Activated CD8-positive, alpha-beta T cell treated with anti-CD3 and anti-CD28 coated beads for 36 hours (primary cell): ENCODE data around the gene AGPAT4. TPM values are rescaled to one million over a fixed set of nuclear protein-coding genes. Genes with fewer than 3 reads are reported as not detected.
"Not testable (repeated sequence)": the region's sequence is repeated elsewhere in the genome, so short reads cannot be mapped to it uniquely, and the experiment has no call there.

Source experiments
- ATAC-seq: fragments of 200-7000 bp; cut with Tn5 transposase; one replicate; pipeline ENCODE4 v1.10.0; 2021; ENCODE audit warnings: mild to moderate bottlenecking, moderate library complexity
- CTCF ChIA-PET: fragments of 350-600 bp; sonication (Branson Sonifier 250); formaldehyde crosslinking; loops from one replicate; lab custom pipeline; 2021; ENCODE audit warnings: antibody characterized with exemption; lab: Charles Lee
- POLR2A ChIA-PET: fragments of 350-600 bp; sonication (Branson Sonifier 250); formaldehyde crosslinking; loops from one replicate; lab custom pipeline; 2021; ENCODE audit warnings: antibody characterized with exemption; lab: Charles Lee
- DNase-seq: peaks from one replicate; pipeline ENCODE4 v3.0.0-alpha.2; 2020
- H3K27ac Mint-ChIP-seq: one replicate; pipeline ENCODE4 v1.8.0; 2021; ENCODE audit warnings: mild to moderate bottlenecking, mixed read lengths
- H3K27me3 Mint-ChIP-seq: one replicate; pipeline ENCODE4 v1.8.0; 2021; ENCODE audit warnings: mixed read lengths
- H3K36me3 Mint-ChIP-seq: one replicate; pipeline ENCODE4 v1.8.0; 2021; ENCODE audit warnings: low read depth, mixed read lengths
- H3K4me1 Mint-ChIP-seq: one replicate; pipeline ENCODE4 v1.8.0; 2021; ENCODE audit warnings: low read depth, mixed read lengths
- H3K4me3 Mint-ChIP-seq: one replicate; pipeline ENCODE4 v1.8.0; 2021; ENCODE audit warnings: mild to moderate bottlenecking, moderate library complexity, mixed read lengths
- H3K9me3 Mint-ChIP-seq: one replicate; pipeline ENCODE4 v1.8.0; 2021; ENCODE audit warnings: mixed read lengths
- CTCF ChIP-seq: fragments of 200-600 bp; IDR thresholded peaks from one replicate; pipeline ENCODE4 v1.8.0; 2022; ENCODE audit warnings: antibody characterized with exemption, mild to moderate bottlenecking
- intact Hi-C: fragments of 100-400 bp; cut with micrococcal nuclease; formaldehyde crosslinking; loops from one replicate; pipeline ENCODE4 v1.10.0; 2022
- total RNA-seq, 2 experiments: library from RNA; stranded (reverse); gene quantifications; one replicate each; pipeline ENCODE4 v1.2.3, GENCODE V29; 2021

The AGPAT4 gene
- total RNA-seq, 2 experiments from 2014 or later: 3.5 to 4.7 TPM

- Mint-ChIP-seq H3K36me3 (no peaks in the 10 kb centered on the region), H3K27me3 (peaks cover 4% of the 10 kb centered on the region), H3K4me1 (no peaks in the 10 kb centered on the region), H3K9me3 (peaks cover 3% of the 10 kb centered on the region), H3K4me3 (no peak overlapping the region), H3K27ac (no peak overlapping the region)
- DNase-seq (no peak), ATAC-seq (no peak)
- no peak for TF ChIP-seq CTCF
- intact Hi-C loops: no loop called here
- CTCF ChIA-PET: no interaction called here
- POLR2A ChIA-PET: no interaction called here
Measured at GRCh38 chr6:161313940-161314509, 40.2 kb upstream of the AGPAT4 start.

- CTCF ChIA-PET, H3K36me3 Mint-ChIP-seq, intact Hi-C loops, ATAC-seq, H3K27me3 Mint-ChIP-seq, DNase-seq, H3K4me1 Mint-ChIP-seq, H3K27ac Mint-ChIP-seq, H3K4me3 Mint-ChIP-seq, POLR2A ChIA-PET, H3K9me3 Mint-ChIP-seq: not testable (repeated sequence)
Measured at GRCh38 chr6:161313475-161313874, 39.6 kb upstream of the AGPAT4 start.

GRCh38 chr6:161309774-161310173 lies 35.9 kb upstream of the AGPAT4 start:
- ATAC-seq, DNase-seq, H3K36me3 Mint-ChIP-seq, intact Hi-C loops, H3K4me1 Mint-ChIP-seq, H3K27me3 Mint-ChIP-seq, H3K27ac Mint-ChIP-seq, CTCF ChIA-PET, POLR2A ChIA-PET, H3K4me3 Mint-ChIP-seq, H3K9me3 Mint-ChIP-seq: not testable (repeated sequence)

- ChIA-PET CTCF (no interaction called here), POLR2A (no interaction called here)
- Mint-ChIP-seq H3K4me1 (no peaks in the 10 kb centered on the region), H3K27ac (no peak overlapping the region), H3K36me3 (no peaks in the 10 kb centered on the region), H3K4me3 (no peak overlapping the region), H3K9me3 (no peaks in the 10 kb centered on the region), H3K27me3 (peaks cover 2% of the 10 kb centered on the region)
- ATAC-seq (no peak), DNase-seq (no peak)
- intact Hi-C loops: no loop called here
- TF ChIP-seq CTCF: no peak
Measured at GRCh38 chr6:161308075-161308655, 34.3 kb upstream of the AGPAT4 start.

GRCh38 chr6:161305860-161306259 lies 32.0 kb upstream of the AGPAT4 start:
- ATAC-seq (no peak), DNase-seq (no peak)
- Mint-ChIP-seq H3K27me3 (no peaks in the 10 kb centered on the region), H3K4me1 (no peaks in the 10 kb centered on the region), H3K9me3 (no peaks in the 10 kb centered on the region), H3K4me3 (no peak overlapping the region), H3K27ac (no peak overlapping the region), H3K36me3 (no peaks in the 10 kb centered on the region)
- ChIA-PET POLR2A (no interaction called here), CTCF (no interaction called here)
- TF ChIP-seq CTCF: no peak
- intact Hi-C loops: no loop called here

- TF ChIP-seq CTCF: no peak
- DNase-seq (no peak), ATAC-seq (no peak)
- Mint-ChIP-seq H3K4me3 (no peak overlapping the region), H3K27ac (no peak overlapping the region), H3K4me1 (no peaks in the 10 kb centered on the region), H3K27me3 (no peaks in the 10 kb centered on the region), H3K36me3 (no peaks in the 10 kb centered on the region), H3K9me3 (no peaks in the 10 kb centered on the region)
- intact Hi-C loops: no loop called here
- ChIA-PET CTCF (interaction anchor here (1.4 kb wide), 1 partner anchor 67 kb away, joined by 4 read pairs; no protein-coding TSS in a partner anchor), POLR2A (no interaction called here)
Measured at GRCh38 chr6:161303628-161304340, 29.9 kb upstream of the AGPAT4 start.
